HepG2 (cell line): ENCODE results near the gene MTOR. TPM values are rescaled to one million over a fixed set of nuclear protein-coding genes. Genes with fewer than 3 reads are reported as not detected.

ENCODE experiments used
- CHCHD3 ChIP-seq: sonication (generic); formaldehyde crosslinking; IDR thresholded peaks from 2 replicates; pipeline ENCODE4 v1.8.0; 2022; ENCODE audit warnings: mild to moderate bottlenecking, missing genetic modification reagents, moderate library complexity
- DMTF1 ChIP-seq: sonication (generic); formaldehyde crosslinking; IDR thresholded peaks from 2 replicates; pipeline ENCODE4 v1.4.0; 2020; ENCODE audit warnings: mild to moderate bottlenecking, missing genetic modification reagents
- EHMT2 ChIP-seq: fragments of 200-600 bp; sonication (generic); IDR thresholded peaks from 2 replicates; pipeline ENCODE4 v1.7.0; 2017; ENCODE audit warnings: antibody characterized with exemption, low read depth, low read length, borderline replicate concordance
- ELK4 ChIP-seq: sonication (generic); formaldehyde crosslinking; IDR thresholded peaks from 2 replicates; pipeline ENCODE4 v1.9.0; 2021; ENCODE audit warnings: missing genetic modification reagents, borderline replicate concordance
- KDM4B ChIP-seq: sonication (generic); formaldehyde crosslinking; IDR thresholded peaks from 2 replicates; pipeline ENCODE4 v1.4.0; 2020; ENCODE audit warnings: missing genetic modification reagents
- KDM5A ChIP-seq: fragments of 200-600 bp; sonication (generic); IDR thresholded peaks from 2 replicates; pipeline ENCODE4 v1.7.0; 2018; ENCODE audit warnings: antibody characterized with exemption, mild to moderate bottlenecking, low read length, borderline replicate concordance
- NFYC ChIP-seq: IDR thresholded peaks from 2 replicates; pipeline ENCODE4 v1.6.1; 2016; ENCODE audit warnings: missing genetic modification reagents, missing compliant biosample characterization
- STAG1 ChIP-seq: sonication (generic); formaldehyde crosslinking; IDR thresholded peaks from 2 replicates; pipeline ENCODE4 v1.4.0; 2020; ENCODE audit warnings: missing genetic modification reagents
- ZBTB33 ChIP-seq: sonication (generic); formaldehyde crosslinking; IDR thresholded peaks from 2 replicates; pipeline ENCODE4 v1.4.0; 2020; ENCODE audit warnings: missing genetic modification reagents
- ZFP91 ChIP-seq: sonication (generic); formaldehyde crosslinking; IDR thresholded peaks from 2 replicates; pipeline ENCODE4 v1.9.0; 2022; ENCODE audit warnings: missing genetic modification reagents, mild to moderate bottlenecking, borderline replicate concordance
- ZHX2 ChIP-seq, 2 experiments: sonication (generic) in 1 of 2; formaldehyde crosslinking in 1 of 2; IDR thresholded peaks; 2 replicates each; pipeline versions ENCODE4 v1.6.1 to v1.9.0; 2014 to 2022; ENCODE audit warnings: antibody characterized with exemption in 1 of 2, borderline replicate concordance in 1 of 2, inconsistent platforms in 1 of 2, low read depth in 1 of 2, missing genetic modification reagents in 1 of 2
- ZNF124 ChIP-seq: sonication (generic); formaldehyde crosslinking; IDR thresholded peaks from 2 replicates; pipeline ENCODE4 v1.4.0; 2020; ENCODE audit warnings: missing genetic modification reagents
- ZNF317 ChIP-seq: sonication (generic); formaldehyde crosslinking; IDR thresholded peaks from 2 replicates; pipeline ENCODE4 v1.5.0; 2020; ENCODE audit warnings: mild to moderate bottlenecking, missing genetic modification reagents
- ZNF383 ChIP-seq: sonication (generic); formaldehyde crosslinking; IDR thresholded peaks from 2 replicates; pipeline ENCODE4 v1.4.0; 2020; ENCODE audit warnings: missing genetic modification reagents, mild to moderate bottlenecking, borderline replicate concordance
- polyA plus RNA-seq, 8 experiments: library from polyadenylated mRNA; depleted of rRNA in 3 of 8; stranded (reverse) in 7 of 8; unstranded in 1 of 8; fragments of >200 nt; fragmentation: Illumina TruSeq in 4 of 8; extraction: Trizol in 4 of 8; gene quantifications; 2 replicates each; pipeline versions ENCODE4 v1.2.1 to v1.2.3, GENCODE V29; 2011 to 2016; ENCODE audit warnings: low read depth in 4 of 8, missing spikeins in 1 of 8, mixed read lengths in 1 of 8; ENCODE audit not compliant: insufficient read depth in 1 of 8
- total RNA-seq, 5 experiments: library from RNA; depleted of rRNA; stranded (reverse); fragments of >200 nt; fragmentation: Illumina TruSeq; extraction: Trizol; gene quantifications; 2 replicates each; pipeline ENCODE4 v1.2.3, GENCODE V29; 2016; ENCODE audit warnings: low read depth in 1 of 5

MTOR gene
- total and polyA plus RNA-seq, 2 of the 13 experiments (the other 11 are each of a cell fraction or from before 2014, with no cell fraction given) = 24.6 to 34.6 TPM

- TF ChIP-seq NFYC (peak; percentile 80), ZFP91 (CRISPR knock-in tag) (no peak), CHCHD3 (CRISPR knock-in tag) (no peak), STAG1 (no peak), ZHX2 (IDR thresholded peaks at IDR 0.05; ENCODE audit: low read depth) (no peak), ZHX2 (CRISPR knock-in tag; IDR thresholded peaks at IDR 0.05; ENCODE audit: borderline replicate concordance) (no peak), EHMT2 (no peak), KDM5A (peak; percentile 56; the same call in 1 of the 2 replicates), ZNF383 (CRISPR knock-in tag) (no peak), ELK4 (no peak), ZBTB33 (no peak), ZNF124 (CRISPR knock-in tag) (no peak), ZNF317 (CRISPR knock-in tag) (no peak), DMTF1 (no peak), KDM4B (CRISPR knock-in tag) (0 out of 2 replicates have a peak, but pooled peaks have one; percentile 22)
These were observed 202.2 kb downstream of the MTOR start, which contains the start of gene SRM (continued) for GRCh38 chr1:11059968-11060830.
